Stimulated activated CD8-positive, alpha-beta memory T cell treated with anti-CD3 and anti-CD28 coated beads, Interleukin-4, amount 100 ng/mL, for 24 hours (primary cell): ENCODE data around the gene ARHGAP15.
A peak's percentile ranks its signal among the peaks of the same experiment; 100 is the strongest.
"Not testable (repeated sequence)": the region's sequence is repeated elsewhere in the genome, so short reads cannot be mapped to it uniquely, and the experiment has no call there.

ENCODE experiments used
- DNase-seq: peaks from one replicate; pipeline ENCODE4 v3.0.0-alpha.2; 2020; ENCODE audit warnings: low read depth

The ARHGAP15 gene

DNA sequence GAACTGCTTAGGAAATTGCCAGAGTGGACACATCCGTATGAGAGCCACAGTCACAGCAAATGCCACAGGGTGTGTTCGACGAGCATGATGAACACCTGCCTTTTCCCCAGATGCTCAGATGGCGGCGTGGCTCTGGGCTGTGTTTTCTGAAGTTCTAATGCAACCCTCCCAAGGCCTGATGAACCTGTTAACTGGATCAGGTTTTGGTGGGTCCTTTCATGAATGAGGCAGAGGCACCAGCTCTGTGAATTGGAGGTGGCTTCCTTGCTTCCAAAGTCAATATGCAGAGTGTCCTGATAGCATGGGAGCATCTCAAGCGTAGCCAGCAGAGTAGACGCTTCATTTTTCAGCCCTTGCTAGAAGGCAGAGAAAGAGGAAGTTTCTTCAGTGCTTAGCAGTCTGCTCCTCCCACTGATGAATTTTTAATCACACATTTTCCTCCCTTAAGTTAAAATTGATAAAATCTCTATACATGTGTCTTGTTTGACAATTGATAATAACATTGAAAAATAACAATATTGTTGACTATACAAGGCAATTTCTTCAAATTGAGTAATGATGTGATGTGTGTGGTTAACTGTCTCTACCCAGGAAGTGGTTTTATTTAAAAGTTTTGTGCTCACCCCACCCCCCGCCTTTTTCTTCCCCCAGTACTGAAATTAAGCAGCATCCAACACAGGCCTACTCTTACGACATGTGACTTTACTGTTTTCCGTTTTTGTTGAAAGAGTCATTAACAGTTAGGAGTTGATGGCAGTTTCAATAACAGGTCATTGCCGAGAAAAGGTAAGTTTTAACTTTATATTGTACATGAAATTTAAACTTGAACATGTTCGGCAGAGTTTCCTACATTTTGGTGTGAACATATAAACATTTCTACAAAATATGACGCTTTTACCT is at the start of gene ARHGAP15:
ARHGAP15 (plus strand) TSS at position 739 of the 900 bp plus-strand sequence.
- DNase-seq, result peak; percentile 44

- no peak for DNase-seq
These were observed 47.6 kb upstream of the ARHGAP15 start for GRCh38 chr2:143081616-143082015.

GRCh38 chr2:143083636-143084035 is 45.6 kb upstream of the ARHGAP15 start:
- DNase-seq, result no peak

- no peak for DNase-seq
These were observed 44.8 kb upstream of the ARHGAP15 start for GRCh38 chr2:143084462-143084861.

GRCh38 chr2:143085125-143085784 is 44.0 kb upstream of the ARHGAP15 start:
- no peak for DNase-seq

DNA sequence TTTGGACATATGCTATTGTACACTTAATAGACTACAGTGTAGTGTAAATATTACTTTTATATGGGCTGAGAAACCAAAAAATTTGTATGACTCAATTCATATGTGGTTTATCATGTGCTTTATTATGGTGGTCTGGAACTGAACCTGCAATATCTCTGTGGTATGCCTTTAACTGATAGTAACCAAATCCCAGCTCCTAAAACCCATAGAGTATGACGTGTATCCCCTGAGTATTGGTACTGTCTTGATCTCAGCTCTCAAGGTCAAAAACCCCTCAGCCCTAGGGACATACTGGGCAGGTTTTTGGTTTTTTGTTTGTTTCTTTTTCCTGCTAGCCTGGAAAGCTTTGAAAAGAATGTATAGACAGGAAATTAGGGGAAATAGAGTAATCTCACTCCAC is 42.2 kb upstream of the ARHGAP15 start:
- no peak for DNase-seq

GRCh38 chr2:143088388-143088787 is 40.8 kb upstream of the ARHGAP15 start:
- DNase-seq, result no peak

DNA sequence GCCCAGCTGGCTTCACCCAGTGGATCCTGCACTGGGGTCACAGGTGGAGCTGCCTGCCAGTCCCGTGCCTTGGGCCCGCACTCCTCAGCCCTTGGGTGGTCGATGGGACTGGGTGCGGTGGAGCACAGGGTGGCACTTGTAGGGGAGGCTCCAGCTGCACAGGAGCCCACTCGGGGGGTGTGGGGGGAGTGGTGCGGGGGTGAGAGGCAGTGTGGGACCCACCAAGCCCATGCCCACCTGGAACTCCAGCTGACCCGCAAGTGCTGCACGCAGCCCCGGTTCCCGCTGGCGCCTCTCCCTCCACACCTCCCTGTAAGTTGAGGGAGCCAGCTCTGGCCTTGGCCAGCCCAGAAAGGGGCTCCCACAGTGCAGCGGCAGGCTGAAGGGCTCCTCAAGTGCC is 39.7 kb upstream of the ARHGAP15 start:
- not testable (repeated sequence) for DNase-seq

DNA sequence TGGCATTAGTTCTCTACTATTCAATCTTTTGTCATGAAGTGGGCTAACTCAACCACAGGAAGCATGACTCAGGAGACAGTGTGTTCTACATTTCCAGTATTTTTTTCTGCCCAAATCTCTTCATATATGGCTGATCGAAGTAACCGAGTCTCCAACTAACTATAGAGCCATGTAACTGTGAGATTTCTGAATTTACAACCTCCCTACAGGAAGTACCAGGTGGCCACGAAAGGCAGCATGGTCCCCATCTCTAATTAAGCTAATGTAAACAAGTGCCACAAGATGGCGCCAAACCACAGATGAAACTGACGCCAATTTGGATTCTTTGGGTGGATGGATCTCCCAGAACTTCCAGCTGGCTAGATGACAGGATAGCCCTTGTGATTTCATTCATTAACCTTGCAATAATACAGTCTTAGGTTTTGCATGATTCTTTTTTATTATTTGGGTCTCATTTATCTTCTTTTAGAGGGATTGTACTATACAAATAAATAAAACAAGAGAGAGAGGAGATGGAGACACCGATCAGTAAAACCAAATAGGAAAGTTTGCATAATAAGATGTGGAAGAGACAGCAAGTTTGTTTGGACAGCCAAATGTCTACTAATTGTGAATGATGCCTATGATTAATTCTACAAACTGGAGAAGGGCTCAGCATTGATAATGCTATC is 18.3 kb upstream of the ARHGAP15 start:
- peak; percentile 42 for DNase-seq

- no peak for DNase-seq
These were observed 12.0 kb upstream of the ARHGAP15 start for GRCh38 chr2:143117225-143117624.

DNA sequence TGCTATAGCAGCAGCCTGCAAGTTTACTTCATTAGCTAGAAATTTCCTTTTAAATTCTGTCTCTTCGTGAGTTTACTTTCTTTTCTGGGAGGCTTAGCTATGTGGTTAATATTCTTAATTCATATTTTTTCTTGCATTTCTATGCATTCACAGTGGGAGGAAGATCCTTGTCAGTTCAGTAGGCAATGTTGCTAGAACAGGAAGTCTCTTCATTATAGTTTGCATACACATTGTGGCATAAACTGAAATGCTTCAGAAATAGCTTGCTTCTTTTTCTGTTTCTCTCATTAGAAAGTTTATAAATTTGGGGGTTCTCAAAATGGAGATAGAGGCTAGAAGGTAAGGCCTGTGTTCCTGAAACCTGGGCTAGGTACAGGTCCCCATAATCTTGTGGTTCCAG is 8.1 kb upstream of the ARHGAP15 start:
- DNase-seq, result no peak

DNA sequence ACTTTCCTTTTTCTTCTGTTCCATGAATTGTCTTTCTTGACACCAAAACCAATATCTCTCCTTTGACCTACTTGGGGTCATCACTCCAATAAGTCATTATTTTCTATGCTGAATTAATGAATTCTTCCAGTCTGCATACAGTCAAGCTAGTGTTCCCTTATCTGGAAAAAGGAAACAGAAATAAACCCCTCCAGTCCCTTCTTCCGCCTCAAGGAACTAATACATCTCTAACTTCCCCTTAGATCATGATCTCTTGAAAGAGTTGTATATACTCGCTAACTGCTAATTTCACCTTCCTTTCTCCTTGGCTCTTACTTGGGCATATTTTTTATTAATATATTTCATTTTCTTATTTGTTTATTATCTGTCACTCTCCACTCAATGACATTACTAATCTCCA is 7.3 kb upstream of the ARHGAP15 start:
- no peak for DNase-seq

- no peak for DNase-seq
These were observed 5.3 kb upstream of the ARHGAP15 start for GRCh38 chr2:143123911-143124310.

DNA sequence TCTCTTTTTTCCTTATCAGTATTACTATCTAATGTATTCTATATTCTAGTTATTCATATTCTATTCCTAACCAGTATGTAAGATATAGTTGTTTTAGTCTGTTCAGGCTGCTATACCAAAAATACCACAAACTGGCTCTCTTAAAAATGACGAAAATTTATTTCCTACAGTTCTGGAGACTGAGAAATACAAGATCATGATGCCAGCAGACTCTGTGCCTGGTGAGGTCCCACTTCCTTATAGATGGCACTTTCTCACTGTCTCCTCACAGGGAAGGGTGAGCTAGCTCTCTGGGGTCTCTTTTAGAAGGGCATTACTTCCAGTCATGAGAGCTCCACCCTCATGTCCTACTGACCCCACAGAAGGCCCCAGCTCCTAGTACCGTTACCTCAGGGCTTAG is 4.8 kb upstream of the ARHGAP15 start:
- no peak for DNase-seq

DNA sequence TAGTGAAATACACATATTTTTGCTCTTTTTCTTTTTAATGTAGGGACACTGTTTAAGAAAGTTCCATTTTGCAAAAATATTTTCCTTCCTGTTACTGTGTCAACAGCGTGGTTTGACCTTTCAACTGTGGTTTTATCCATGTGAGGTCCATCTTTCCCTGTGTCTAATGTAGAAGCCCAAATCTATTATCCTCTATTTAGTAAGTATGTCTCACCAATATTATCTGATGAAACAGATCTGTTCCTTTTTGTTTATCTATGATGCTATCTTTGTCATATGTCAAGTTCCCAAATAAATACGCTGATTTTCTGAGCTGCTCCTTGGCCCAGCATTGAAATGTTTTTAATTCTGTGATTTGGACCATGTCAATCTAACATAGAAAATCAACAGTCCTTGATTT is 3.5 kb upstream of the ARHGAP15 start:
- no peak for DNase-seq

DNA sequence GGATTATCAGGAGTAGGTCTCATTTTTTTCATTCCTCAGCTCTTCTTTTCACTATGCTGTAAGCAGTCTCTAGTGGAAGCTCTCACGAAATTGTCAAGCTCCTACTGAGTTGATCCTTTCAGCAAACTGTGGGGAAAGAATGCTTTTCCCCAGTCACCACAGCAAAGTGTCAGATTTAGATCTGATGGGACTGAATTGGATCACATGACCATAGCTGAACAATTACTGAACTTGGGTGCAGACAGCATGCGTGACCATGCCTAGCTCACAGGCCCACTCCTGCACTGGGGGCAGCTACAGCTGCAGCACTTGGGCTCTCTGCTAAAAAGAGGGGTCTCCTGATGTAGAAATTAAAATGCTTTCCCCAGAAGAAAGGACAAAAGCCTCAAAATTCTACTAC is 3.1 kb downstream of the ARHGAP15 start:
- no peak for DNase-seq

- no peak for DNase-seq
These were observed 4.6 kb downstream of the ARHGAP15 start for GRCh38 chr2:143133783-143134182.

- DNase-seq, result no peak
These were observed 9.1 kb downstream of the ARHGAP15 start for GRCh38 chr2:143138292-143138691.

GRCh38 chr2:143139835-143140393 is 10.7 kb downstream of the ARHGAP15 start:
- DNase-seq, result no peak

DNA sequence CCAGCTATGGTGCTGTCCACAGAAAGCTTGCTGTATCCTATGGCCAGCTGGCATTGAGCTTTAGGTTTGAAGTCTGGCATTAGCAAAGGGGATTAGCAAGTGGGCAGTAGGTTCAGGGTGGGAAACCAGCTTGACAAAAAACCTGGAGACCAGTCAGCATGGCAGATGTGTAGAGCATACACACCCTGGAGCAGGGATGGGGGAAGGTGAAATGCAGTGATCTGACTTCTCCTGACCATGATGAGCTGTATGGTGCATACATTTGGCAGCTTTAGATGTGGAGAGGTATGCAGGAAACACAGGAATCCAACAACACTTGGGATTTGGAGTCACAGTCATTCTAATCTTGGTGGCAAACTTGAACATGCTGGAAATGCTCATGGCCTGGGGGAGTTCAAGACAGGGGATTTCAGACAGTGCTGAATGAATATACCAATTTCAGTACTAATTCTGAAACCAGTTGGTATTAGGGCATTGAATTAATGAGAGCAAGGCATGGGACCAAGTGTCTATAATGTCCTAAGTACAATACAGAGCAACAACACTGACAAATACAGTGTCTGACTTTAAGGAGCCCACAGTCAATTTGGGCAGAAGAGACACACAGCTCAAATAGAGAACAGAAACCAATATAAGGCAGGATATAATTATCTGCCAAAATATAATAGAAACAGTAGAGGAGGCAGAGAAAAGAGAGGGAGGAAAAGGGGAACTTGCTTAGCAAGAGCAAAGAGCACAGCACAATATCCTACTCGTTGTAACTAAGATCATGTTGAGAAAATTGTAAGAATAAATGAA is 11.8 kb downstream of the ARHGAP15 start:
- DNase-seq, result no peak

DNA sequence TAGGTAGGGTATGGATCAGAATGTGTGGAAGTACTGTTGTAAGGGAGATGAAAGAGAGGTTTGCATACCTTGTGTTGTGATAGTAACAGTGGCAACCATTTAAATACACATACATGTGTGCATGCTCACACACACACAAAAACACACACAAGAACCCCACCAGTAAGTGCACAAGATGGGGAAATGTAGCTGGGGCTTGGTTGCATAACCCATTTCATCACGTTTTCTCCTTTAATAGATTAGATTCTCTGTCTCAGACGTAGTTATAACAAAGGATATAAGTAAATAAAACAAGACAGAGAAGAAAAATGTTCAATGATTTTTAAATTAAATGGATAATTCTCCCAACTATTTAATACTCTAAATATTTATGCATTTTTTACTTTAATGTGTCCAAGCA is 13.4 kb downstream of the ARHGAP15 start:
- no peak for DNase-seq
